Left lung (tissue), 10 donors: ENCODE data around the gene FUT3. TPM values are rescaled to one million over a fixed set of nuclear protein-coding genes. Genes with fewer than 3 reads are reported as not detected.

Experiments used
- ATAC-seq: fragments of 200-7000 bp; cut with Tn5 transposase; one replicate; pipeline ENCODE4 v1.9.1; 2020; ENCODE audit warnings: moderate library complexity
- DNase-seq, 4 donors: peaks; one replicate each; pipeline ENCODE4 v3.0.0-alpha.2; 2013 to 2020
- H3K27ac ChIP-seq, 2 donors: fragments of 200-600 bp; sonication (generic) in 1 of 2; one replicate each; pipeline versions ENCODE4 v1.5.0 to v1.8.0; 2020 to 2021
- H3K27me3 ChIP-seq, 2 donors: fragments of 200-600 bp; sonication (generic) in 1 of 2; one replicate each; pipeline versions ENCODE4 v1.5.0 to v1.8.0; 2020 to 2021
- H3K36me3 ChIP-seq, 2 donors: fragments of 200-600 bp; sonication (generic) in 1 of 2; one replicate each; pipeline versions ENCODE4 v1.5.0 to v1.8.0; 2020 to 2021
- H3K4me1 ChIP-seq, 2 donors: fragments of 200-600 bp; one replicate each; pipeline ENCODE4 v1.8.0; 2021
- H3K4me3 ChIP-seq, 2 donors: fragments of 200-600 bp; sonication (generic) in 1 of 2; one replicate each; pipeline versions ENCODE4 v1.5.0 to v1.8.0; 2020 to 2021; ENCODE audit warnings: mild to moderate bottlenecking in 1 of 2
- H3K9me3 ChIP-seq, 2 donors: fragments of 200-600 bp; sonication (generic) in 1 of 2; one replicate each; pipeline versions ENCODE4 v1.5.0 to v1.8.0; 2020 to 2021
- intact Hi-C, 2 donors: fragments of 100-400 bp; cut with DNase I; formaldehyde crosslinking; loops; one replicate each; pipeline versions ENCODE4 v1.11.2 to v1.14.2; 2022
- polyA plus RNA-seq, 6 donors: library from polyadenylated mRNA; unstranded; fragments of 120-200 nt; gene quantifications; one replicate each; pipeline ENCODE4 v1.2.1, GENCODE V29; 2013; ENCODE audit not compliant: insufficient read length in 6 of 6
- total RNA-seq, 2 donors: library from RNA; stranded (reverse); fragmentation: NEBNext Ultra II Directional; extraction: Animal tissue kit (Norgen Biotek cat#: 25700); gene quantifications; one replicate each; pipeline ENCODE4 v1.2.1, GENCODE V29; 2021
- TF ChIP-seq, protein P1 (sequence below), 2 donors: fragments of 200-600 bp; sonication (generic) in 1 of 2; IDR thresholded peaks; one replicate each; pipeline versions ENCODE4 v1.5.0 to v1.8.0; 2021; ENCODE audit warnings: antibody characterized with exemption in 2 of 2
- donor health status: DM: no; HTN: yes; CAD: no.
- donor health status: DM: no; HTN: no; CAD: no.

FUT3 gene
- total and polyA plus RNA-seq, 8 donors, result 0.28 to 31.4 (median 0.51) TPM; not detected in 2

DNA sequence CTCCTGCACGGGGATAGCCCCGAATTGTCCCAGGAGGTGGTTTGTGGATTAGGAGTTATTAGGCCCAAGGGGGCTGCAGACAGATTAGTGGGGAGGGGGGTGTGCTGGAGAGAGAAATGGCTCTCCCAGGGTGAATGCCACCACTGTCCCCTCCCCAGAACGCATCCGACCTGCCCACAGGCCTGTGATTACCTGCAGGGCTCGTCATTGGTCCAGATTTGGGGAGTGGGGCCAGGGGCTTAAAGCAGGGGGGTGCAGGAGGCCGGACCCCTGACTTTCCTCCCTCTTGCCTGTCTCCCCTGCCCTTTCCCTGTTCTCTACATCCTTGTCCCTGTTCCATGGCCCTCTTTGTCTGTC is 45.1 kb downstream of the FUT3 start:
- no peaks in the 10 kb centered on the region for H3K36me3 ChIP-seq
- no peak for DNase-seq
- peaks cover 10 to 28% of the 10 kb centered on the region in 2 donors for H3K4me1 ChIP-seq
- ATAC-seq, result no peak
- no peak overlapping the region for H3K4me3 ChIP-seq
- no peak overlapping the region for H3K27ac ChIP-seq
- no peaks in the 10 kb centered on the region for H3K9me3 ChIP-seq
- intact Hi-C loops, result loop anchor here in 1 of 2 donors (5.0 kb wide), 1 partner anchor 86 kb away; no protein-coding TSS in a partner anchor
- TF ChIP-seq, protein P1, sequence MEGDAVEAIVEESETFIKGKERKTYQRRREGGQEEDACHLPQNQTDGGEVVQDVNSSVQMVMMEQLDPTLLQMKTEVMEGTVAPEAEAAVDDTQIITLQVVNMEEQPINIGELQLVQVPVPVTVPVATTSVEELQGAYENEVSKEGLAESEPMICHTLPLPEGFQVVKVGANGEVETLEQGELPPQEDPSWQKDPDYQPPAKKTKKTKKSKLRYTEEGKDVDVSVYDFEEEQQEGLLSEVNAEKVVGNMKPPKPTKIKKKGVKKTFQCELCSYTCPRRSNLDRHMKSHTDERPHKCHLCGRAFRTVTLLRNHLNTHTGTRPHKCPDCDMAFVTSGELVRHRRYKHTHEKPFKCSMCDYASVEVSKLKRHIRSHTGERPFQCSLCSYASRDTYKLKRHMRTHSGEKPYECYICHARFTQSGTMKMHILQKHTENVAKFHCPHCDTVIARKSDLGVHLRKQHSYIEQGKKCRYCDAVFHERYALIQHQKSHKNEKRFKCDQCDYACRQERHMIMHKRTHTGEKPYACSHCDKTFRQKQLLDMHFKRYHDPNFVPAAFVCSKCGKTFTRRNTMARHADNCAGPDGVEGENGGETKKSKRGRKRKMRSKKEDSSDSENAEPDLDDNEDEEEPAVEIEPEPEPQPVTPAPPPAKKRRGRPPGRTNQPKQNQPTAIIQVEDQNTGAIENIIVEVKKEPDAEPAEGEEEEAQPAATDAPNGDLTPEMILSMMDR (IDR thresholded peaks at IDR 0.05), result no peak
- peaks cover 13 to 57% of the 10 kb centered on the region in 2 donors for H3K27me3 ChIP-seq

DNA sequence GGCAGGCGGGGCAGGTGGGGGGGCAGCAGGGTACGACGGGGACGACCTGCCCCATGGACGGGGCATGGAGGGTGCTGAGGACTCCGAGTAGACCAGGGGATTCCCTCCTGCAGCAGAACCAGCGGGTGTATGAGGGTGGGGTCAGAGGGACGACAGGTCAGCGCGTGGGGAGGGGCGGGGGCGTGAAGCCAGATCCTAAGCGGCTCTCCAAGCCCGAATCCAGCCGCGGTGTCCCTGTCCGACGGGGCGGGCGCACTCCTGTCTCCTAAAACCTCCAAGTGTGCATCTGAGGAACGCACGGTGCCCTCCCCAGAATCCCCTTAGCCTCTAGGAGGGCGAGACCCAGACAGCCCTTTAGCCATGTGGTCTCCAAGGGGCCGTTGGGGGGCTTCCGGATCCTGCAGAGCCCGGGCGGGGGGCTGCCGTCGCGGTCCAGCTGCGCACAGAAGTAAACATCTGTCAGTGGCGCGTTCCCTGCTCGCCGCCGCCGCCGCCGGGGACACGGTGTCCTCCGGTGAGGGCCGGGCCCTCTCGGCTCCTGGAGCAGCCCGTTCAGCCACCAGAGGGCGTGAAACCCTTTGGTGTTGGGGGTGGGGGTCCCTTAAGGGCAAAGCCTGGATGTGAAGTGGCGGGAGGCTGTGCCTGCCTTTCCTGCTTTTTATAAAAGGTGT is 45.7 kb downstream of the FUT3 start:
- no peak overlapping the region for H3K27ac ChIP-seq

DNA sequence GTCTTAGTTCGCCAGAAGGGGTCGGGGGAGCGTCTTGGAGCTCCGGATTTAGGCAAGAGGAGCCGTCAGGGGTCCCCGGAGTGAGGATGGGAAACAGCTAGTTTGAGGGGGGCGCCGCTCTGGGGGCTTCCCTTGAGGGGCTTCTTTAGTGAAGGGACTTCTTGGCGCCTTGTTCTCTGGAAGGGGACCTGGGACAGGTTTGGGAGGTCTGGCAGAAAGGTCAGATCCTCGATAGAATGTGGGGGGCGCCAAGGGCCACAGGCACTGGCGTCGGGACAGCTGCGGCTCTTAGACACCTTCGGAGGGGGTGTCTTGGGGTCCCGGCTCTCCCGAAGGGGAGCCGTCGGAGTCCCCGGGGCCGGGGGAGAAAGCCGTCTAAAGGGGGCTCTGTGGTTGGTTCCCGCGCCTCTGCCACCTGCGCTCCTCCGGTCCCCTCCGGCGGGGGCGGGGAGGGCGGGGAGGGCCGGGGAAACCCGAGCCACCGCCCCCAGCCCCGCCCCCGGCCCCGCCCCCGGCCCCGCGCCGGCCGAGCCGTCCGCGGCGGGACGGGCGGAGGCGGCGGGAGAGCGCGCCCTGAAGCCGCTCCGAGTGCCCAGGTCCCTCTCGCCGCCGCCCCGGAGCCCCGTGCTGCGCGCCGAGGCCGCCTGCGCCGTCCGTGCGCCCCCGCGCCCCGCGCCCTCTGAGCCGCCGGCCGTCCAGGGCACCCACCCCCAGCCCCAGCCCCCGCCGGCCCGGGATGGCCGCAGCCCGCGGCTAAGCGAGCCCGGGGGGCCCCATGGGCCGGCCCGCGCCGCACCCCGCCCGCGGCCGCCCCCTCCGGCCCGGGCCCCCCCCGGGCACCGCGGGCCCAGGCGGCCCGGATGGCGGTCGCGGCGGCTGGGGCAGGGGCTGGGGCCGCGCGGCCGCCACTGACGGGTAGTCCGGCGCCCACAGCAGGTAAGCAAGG is 46.5 kb downstream of the FUT3 start, which contains the start of gene NRTN:
NRTN (plus strand) TSS at position 552 of the 946 bp plus-strand sequence. CDS start 19,099 bp downstream, outside the sequence.
- H3K36me3 ChIP-seq, result no peaks in the 10 kb centered on the region
- H3K4me1 ChIP-seq, result peaks cover 10 to 28% of the 10 kb centered on the region in 2 donors
- peaks cover 13 to 71% of the 10 kb centered on the region in 2 donors for H3K27me3 ChIP-seq
- no peak within 1 kb of the TSS for H3K27ac ChIP-seq
- TF ChIP-seq, protein P1 (IDR thresholded peaks at IDR 0.05), result no peak
- ATAC-seq, result peak; percentile 67
- intact Hi-C loops, result loop anchor here in 1 of 2 donors (5.0 kb wide), 1 partner anchor 88 kb away; no protein-coding TSS in a partner anchor
- no peaks in the 10 kb centered on the region for H3K9me3 ChIP-seq
- peak in 1 of 4 donors; percentile 78 for DNase-seq
- peak within 1 kb of the TSS; percentile 15 to 28 for H3K4me3 ChIP-seq

More for the DNA sequence above, 45.7 kb downstream of the FUT3 start:
- no peaks in the 10 kb centered on the region for H3K9me3 ChIP-seq
- peaks cover 13 to 63% of the 10 kb centered on the region in 2 donors for H3K27me3 ChIP-seq
- ATAC-seq, result peak; percentile 58
- H3K4me3 ChIP-seq, result peak overlapping the region; percentile 15 to 28
- H3K36me3 ChIP-seq, result no peaks in the 10 kb centered on the region
- H3K4me1 ChIP-seq, result peaks cover 10 to 28% of the 10 kb centered on the region in 2 donors
- TF ChIP-seq, protein P1 (IDR thresholded peaks at IDR 0.05), result peak; percentile 62 to 64
- DNase-seq, result peak in 2 of 4 donors; percentile 74 to 88
- intact Hi-C loops, result loop anchor here in 1 of 2 donors (5.0 kb wide), 1 partner anchor 87 kb away; no protein-coding TSS in a partner anchor

DNA sequence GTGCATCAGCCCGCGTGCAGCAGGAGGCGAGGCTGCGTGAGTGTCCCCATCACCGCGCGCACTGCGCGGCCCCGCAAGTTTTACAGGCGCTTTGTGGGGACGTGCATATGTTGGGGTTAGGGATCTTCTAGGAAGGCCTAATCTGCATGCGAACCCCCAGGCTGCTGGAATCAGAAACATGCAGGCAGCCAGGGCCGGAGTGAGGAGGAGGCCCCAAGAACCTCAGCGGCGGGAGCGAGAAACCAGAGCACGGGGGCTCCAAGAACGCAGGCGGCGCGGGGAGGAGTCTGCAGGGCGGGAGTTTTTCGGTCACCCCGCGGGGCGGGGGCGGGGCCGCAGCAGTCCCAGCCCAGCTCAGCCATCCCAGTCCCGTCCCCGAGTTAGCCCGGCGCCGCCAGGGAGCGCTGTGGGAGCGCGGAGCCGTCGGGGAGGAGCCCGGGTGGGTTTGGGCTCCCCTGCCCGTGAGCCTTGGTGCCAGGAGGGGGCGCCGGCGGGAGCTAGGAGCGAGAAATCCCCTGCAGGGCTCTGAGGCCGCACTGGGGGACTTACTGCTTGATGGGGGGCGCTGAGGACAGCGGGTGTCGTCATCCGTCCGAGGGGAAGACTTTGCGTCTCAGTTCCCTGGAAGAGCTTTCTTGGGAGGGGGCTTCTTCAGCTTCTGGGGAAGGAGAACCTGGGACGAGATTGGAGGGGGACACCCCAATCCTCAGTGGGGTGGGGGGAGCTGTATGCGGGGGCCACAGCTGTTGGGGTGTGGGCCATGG is 47.3 kb downstream of the FUT3 start:
- TF ChIP-seq, protein P1 (IDR thresholded peaks at IDR 0.05), result peak; percentile 80 to 89
- DNase-seq (peak; percentile 77 to 97 (median 90)), ATAC-seq (peak; percentile 97)
- Histone ChIP-seq H3K9me3 (no peaks in the 10 kb centered on the region), H3K4me3 (peak overlapping the region in 1 of 2 donors; percentile 22), H3K36me3 (no peaks in the 10 kb centered on the region), H3K27me3 (peaks cover 13 to 79% of the 10 kb centered on the region in 2 donors), H3K4me1 (peaks cover 10 to 28% of the 10 kb centered on the region in 2 donors), H3K27ac (no peak overlapping the region)
- intact Hi-C loops, result no loop called here
